Measurements from ENCODE around the gene SUPT3H.

SUPT3H gene

GRCh38 chr6:45416700-45417099 lies 39.0 kb upstream of the SUPT3H start:
- no peak for DNase-seq (ENCODE audit: extremely low spot score)
- CTCF ChIA-PET: interaction anchor here (0.8 to 2.1 kb wide), 5 partner anchors 10 to 941 kb away, joined by 3 to 4 read pairs (median 4); no protein-coding TSS in a partner anchor
- TF ChIP-seq CTCF (IDR thresholded peaks at IDR 0.05; ENCODE audit: control extremely low read depth, extremely low read depth, low read depth, missing control alignments): no peak
- POLR2A ChIA-PET: no interaction called here

- ChIA-PET CTCF (interaction anchor here (2.1 kb wide), 1 partner anchor 9 kb away, joined by 4 read pairs; no protein-coding TSS in a partner anchor), POLR2A (no interaction called here)
- no peak for TF ChIP-seq CTCF (IDR thresholded peaks at IDR 0.05; ENCODE audit: control extremely low read depth, extremely low read depth, low read depth, missing control alignments)
These were observed 38.2 kb upstream of the SUPT3H start for GRCh38 chr6:45415788-45416518.

GRCh38 chr6:45415315-45415714 lies 37.6 kb upstream of the SUPT3H start:
- ChIA-PET CTCF (interaction anchor here (2.1 kb wide), 1 partner anchor 8 kb away, joined by 4 read pairs; no protein-coding TSS in a partner anchor), POLR2A (no interaction called here)
- no peak for TF ChIP-seq CTCF (IDR thresholded peaks at IDR 0.05; ENCODE audit: control extremely low read depth, extremely low read depth, low read depth, missing control alignments)
- no peak for DNase-seq (ENCODE audit: extremely low spot score)

More at GRCh38 chr6:45415788-45416518, 38.2 kb upstream of the SUPT3H start:
- DNase-seq (ENCODE audit: extremely low spot score): no peak

- CTCF ChIA-PET: no interaction called here
- no peak for DNase-seq (ENCODE audit: extremely low spot score)
- POLR2A ChIA-PET: no interaction called here
- no peak for TF ChIP-seq CTCF (IDR thresholded peaks at IDR 0.05; ENCODE audit: control extremely low read depth, extremely low read depth, low read depth, missing control alignments)
These were observed 34.2 kb upstream of the SUPT3H start for GRCh38 chr6:45411959-45412358.

- ChIA-PET CTCF (no interaction called here), POLR2A (no interaction called here)
- no peak for TF ChIP-seq CTCF (IDR thresholded peaks at IDR 0.05; ENCODE audit: control extremely low read depth, extremely low read depth, low read depth, missing control alignments)
- no peak for DNase-seq (ENCODE audit: extremely low spot score)
These were observed 22.3 kb upstream of the SUPT3H start for GRCh38 chr6:45400021-45400420.

GRCh38 chr6:45398075-45398813 lies 20.5 kb upstream of the SUPT3H start:
- no peak for TF ChIP-seq CTCF (IDR thresholded peaks at IDR 0.05; ENCODE audit: control extremely low read depth, extremely low read depth, low read depth, missing control alignments)
- ChIA-PET POLR2A (no interaction called here), CTCF (interaction anchor here (1.0 to 1.5 kb wide), 5 partner anchors 9 to 524 kb away, joined by 3 to 6 read pairs (median 3); no protein-coding TSS in a partner anchor)
- DNase-seq (ENCODE audit: extremely low spot score): no peak
